A549 (cell line): ENCODE measurements around the gene XBP1. TPM values are rescaled to one million over a fixed set of nuclear protein-coding genes. Genes with fewer than 3 reads are reported as not detected.
A peak's percentile ranks its signal among the peaks of the same experiment; 100 is the strongest.

ENCODE experiments used
- ATAC-seq, 2 experiments: fragments of 200-7000 bp in 1 of 2; fragments of >200 bp in 1 of 2; cut with Nextera tagmentation in 1 of 2; cut with Tn5 transposase in 1 of 2; 3 replicates each; pipeline versions ENCODE4 v1.8.0 to v1.9.1; 2018 to 2020; ENCODE audit warnings: mild to moderate bottlenecking in 1 of 2, moderate library complexity in 1 of 2
- CTCF ChIA-PET: fragments of 300-600 bp; sonication (Branson Sonifier 250); formaldehyde crosslinking; extraction: SDS; loops from one replicate; lab custom pipeline; 2021; ENCODE audit warnings: antibody characterized with exemption, inconsistent platforms; lab: Yijun Ruan, JAX
- POLR2A ChIA-PET: fragments of 350-600 bp; formaldehyde crosslinking; extraction: SDS; loops from one replicate; lab custom pipeline; 2021; ENCODE audit warnings: antibody characterized with exemption, inconsistent platforms; lab: Yijun Ruan, JAX
- DNase-seq, 2 experiments: peaks; one replicate each; pipeline versions ENCODE4 v3.0.0 to v3.0.0-alpha.2; 2011 to 2016; ENCODE audit warnings: low read depth in 1 of 2, low spot score in 1 of 2
- FAIRE-seq: peaks from 2 replicates; lab custom pipeline; 2011; peaks lifted over from hg19 to GRCh38; lab: Jason Lieb, UNC
- H3K27ac ChIP-seq, 2 experiments: fragments of >200 bp; sonication (Bioruptor Twin); formaldehyde crosslinking; 3 replicates each; pipeline ENCODE4 v1.5.1; 2016 to 2017
- H3K4me1 ChIP-seq: fragments of >200 bp; sonication (Bioruptor Twin); formaldehyde crosslinking; 3 replicates; pipeline ENCODE4 v1.6.1; 2016
- H3K4me2 ChIP-seq: fragments of >200 bp; sonication (Bioruptor Twin); formaldehyde crosslinking; 3 replicates; pipeline ENCODE4 v1.6.1; 2016
- H3K4me3 ChIP-seq: fragments of >200 bp; sonication (Bioruptor Twin); formaldehyde crosslinking; 3 replicates; pipeline ENCODE4 v1.5.1; 2016
- H3K9me3 ChIP-seq: fragments of >200 bp; sonication (Bioruptor Twin); formaldehyde crosslinking; 3 replicates; pipeline ENCODE4 v1.6.1; 2016
- BHLHE40 ChIP-seq: IDR thresholded peaks from 2 replicates; pipeline ENCODE4 v1.6.1; 2012; ENCODE audit warnings: low read depth, low read length, inconsistent platforms
- CBX2 ChIP-seq: fragments of 200-600 bp; sonication (generic); IDR thresholded peaks from 2 replicates; pipeline ENCODE4 v1.6.1; 2016; ENCODE audit warnings: low read depth, mild to moderate bottlenecking, borderline replicate concordance
- CBX8 ChIP-seq: fragments of 200-600 bp; sonication (generic); IDR thresholded peaks from 2 replicates; pipeline ENCODE4 v1.6.1; 2016
- CEBPB ChIP-seq, 2 experiments: fragments of >200 bp in 1 of 2; sonication (Bioruptor Twin) in 1 of 2; formaldehyde crosslinking in 1 of 2; IDR thresholded peaks; 2 replicates each; pipeline ENCODE4 v1.6.1; 2012 to 2016
- CHD2 ChIP-seq: fragments of 150-350 bp; IDR thresholded peaks from 2 replicates; pipeline ENCODE4 v1.6.1; 2014; ENCODE audit warnings: low read length; ENCODE audit not compliant: partially characterized antibody
- CTCF ChIP-seq: fragments of >200 bp; sonication (Bioruptor Twin); formaldehyde crosslinking; IDR thresholded peaks from 3 replicates; pipeline ENCODE4 v1.5.1; 2016
- E2F6 ChIP-seq: IDR thresholded peaks from 2 replicates; pipeline ENCODE4 v1.6.1; 2012; ENCODE audit warnings: low read depth, borderline replicate concordance
- EHMT2 ChIP-seq: fragments of 200-600 bp; sonication (generic); IDR thresholded peaks from 2 replicates; pipeline ENCODE4 v1.6.1; 2016; ENCODE audit warnings: antibody characterized with exemption, low read depth, mild to moderate bottlenecking, moderate library complexity
- FOSB ChIP-seq: fragments of 250-450 bp; sonication (Bioruptor Pico); IDR thresholded peaks from 2 replicates; pipeline ENCODE4 v1.5.0; 2020; ENCODE audit warnings: mild to moderate bottlenecking, moderate library complexity
- FOSL2 ChIP-seq, 2 experiments: fragments of 450-650 bp in 1 of 2; fragments of >200 bp in 1 of 2; sonication (Bioruptor Twin) in 1 of 2; formaldehyde crosslinking; IDR thresholded peaks; 2 replicates each; pipeline versions ENCODE4 v1.5.0 to v1.6.1; 2016 to 2020; ENCODE audit warnings: mild to moderate bottlenecking in 1 of 2, moderate library complexity in 1 of 2
- HEYL ChIP-seq: fragments of 250-450 bp; sonication (Bioruptor Pico); IDR thresholded peaks from 2 replicates; pipeline ENCODE4 v1.8.0; 2021; ENCODE audit warnings: mild to moderate bottlenecking, moderate library complexity
- KDM1A ChIP-seq: fragments of 200-600 bp; sonication (generic); IDR thresholded peaks from 2 replicates; pipeline ENCODE4 v1.6.1; 2016; ENCODE audit warnings: low read depth, mild to moderate bottlenecking
- KDM5A ChIP-seq: fragments of 200-600 bp; sonication (generic); IDR thresholded peaks from 2 replicates; pipeline ENCODE4 v1.6.1; 2016; ENCODE audit warnings: antibody characterized with exemption, mild to moderate bottlenecking
- MAFK ChIP-seq: fragments of 450-650 bp; IDR thresholded peaks from 2 replicates; pipeline ENCODE4 v1.6.1; 2014; ENCODE audit not compliant: partially characterized antibody
- NFE2L2 ChIP-seq: fragments of 150-350 bp; conservative IDR thresholded peaks from 2 replicates; pipeline ENCODE4 v1.6.1; 2014; ENCODE audit warnings: low read length
- NPAS2 ChIP-seq: fragments of 250-450 bp; sonication (Bioruptor Pico); IDR thresholded peaks from 2 replicates; pipeline ENCODE4 v1.8.0; 2022; ENCODE audit warnings: mild to moderate bottlenecking, moderate library complexity, borderline replicate concordance
- RFX5 ChIP-seq: fragments of 450-650 bp; IDR thresholded peaks from 2 replicates; pipeline ENCODE4 v1.7.1; 2014; ENCODE audit warnings: antibody characterized with exemption, mild to moderate bottlenecking, moderate library complexity
- RNF2 ChIP-seq: fragments of 200-600 bp; sonication (generic); IDR thresholded peaks from 2 replicates; pipeline ENCODE4 v1.6.1; 2016; ENCODE audit warnings: low read depth, mild to moderate bottlenecking, antibody characterized with exemption, moderate library complexity, borderline replicate concordance
- SMC3 ChIP-seq: fragments of >200 bp; sonication (Bioruptor Twin); formaldehyde crosslinking; IDR thresholded peaks from 3 replicates; pipeline ENCODE4 v1.6.1; 2018; ENCODE audit warnings: inconsistent platforms
- USF2 ChIP-seq: fragments of 450-650 bp; IDR thresholded peaks from 2 replicates; pipeline ENCODE4 v1.6.1; 2014; ENCODE audit warnings: antibody characterized with exemption
- WGBS: methylation state at CpG from one replicate; pipeline ENCODE4 v1.1.6; 2017; ENCODE audit errors: missing lambda C conversion rate; 5-methylcytosine and 5-hydroxymethylcytosine counted together
- polyA plus RNA-seq, 4 experiments: library from polyadenylated mRNA; depleted of rRNA in 3 of 4; stranded (reverse); fragments of >200 nt; fragmentation: RNase III in 1 of 4; extraction: RNeasy Plus Mini Kit Qiagen cat#74134 plus additional on column Dnase treatment in 1 of 4; gene quantifications; 2 replicates in 3 of 4; 3 replicates in 1 of 4; pipeline ENCODE4 v1.2.3, GENCODE V29; 2011 to 2017
- TF ChIP-seq, protein P1 (sequence below): IDR thresholded peaks from 2 replicates; pipeline ENCODE4 v1.6.1; 2012
- TF ChIP-seq, protein P2 (sequence below): fragments of >200 bp; sonication (Bioruptor Twin); formaldehyde crosslinking; IDR thresholded peaks from 3 replicates; pipeline ENCODE4 v1.6.1; 2016

The XBP1 gene
- polyA plus RNA-seq, 2 of the 4 experiments (the other 2 are of a cell fraction) = 34.1 to 172 TPM

DNA sequence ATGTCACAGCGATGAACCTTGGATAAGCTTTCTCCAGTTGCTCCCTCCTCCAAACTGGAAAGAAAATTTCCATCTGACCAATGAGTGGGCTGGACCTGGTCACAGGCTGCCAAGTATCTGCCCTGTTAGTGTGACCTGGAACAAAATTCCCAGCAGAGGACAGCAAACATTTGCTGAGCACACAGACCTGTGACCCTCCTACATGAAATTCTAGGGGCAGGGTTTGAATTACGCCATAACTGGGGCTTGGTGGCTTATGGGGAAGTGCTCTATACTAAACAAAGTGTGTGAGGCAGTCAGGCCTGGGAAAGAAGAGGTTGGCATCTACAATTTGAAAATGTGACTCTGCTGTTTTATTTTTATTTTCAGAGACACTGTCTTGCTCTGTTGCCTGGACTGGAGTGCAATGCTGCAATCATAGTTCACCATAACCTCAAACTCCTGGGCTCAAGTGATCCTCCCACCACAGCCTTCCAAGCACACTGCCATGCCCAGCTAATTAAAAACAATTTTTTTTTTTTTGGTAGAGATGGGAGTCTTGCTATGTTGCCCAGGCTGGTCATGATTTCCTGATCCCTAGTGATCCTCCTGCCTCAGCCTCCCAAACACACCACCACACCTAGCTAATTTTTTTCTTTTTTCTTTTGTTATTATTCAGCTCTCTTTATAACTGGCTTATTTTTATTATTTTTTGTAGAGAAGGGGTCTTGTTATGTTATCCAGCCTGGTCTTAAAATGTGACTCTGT is 13.6 kb upstream of the XBP1 start:
- Histone ChIP-seq H3K4me1 (peaks cover 41% of the 10 kb centered on the region), H3K4me2 (peak overlapping the region; percentile 38), H3K9me3 (no peaks in the 10 kb centered on the region), H3K27ac (peak overlapping the region; percentile 60 to 77; a peak in 5 of 6 replicates), H3K4me3 (no peak overlapping the region)
- POLR2A ChIA-PET = no interaction called here
- ATAC-seq (peak; percentile 43 to 92; a peak in 4 of 6 replicates), FAIRE-seq (no peak), DNase-seq (peak in 1 of 2 experiments; percentile 76)
- CTCF ChIA-PET = interaction anchor here (1.1 to 4.2 kb wide), 4 partner anchors 15 to 762 kb away, joined by 3 to 19 read pairs (median 3); no protein-coding TSS in a partner anchor
- TF ChIP-seq RFX5 = no peak
- TF ChIP-seq MAFK = peak; percentile 13
- TF ChIP-seq, all 56 proteins: peak for 1
- WGBS = 21% methylated on average over 2 of the region's 2 CpGs

DNA sequence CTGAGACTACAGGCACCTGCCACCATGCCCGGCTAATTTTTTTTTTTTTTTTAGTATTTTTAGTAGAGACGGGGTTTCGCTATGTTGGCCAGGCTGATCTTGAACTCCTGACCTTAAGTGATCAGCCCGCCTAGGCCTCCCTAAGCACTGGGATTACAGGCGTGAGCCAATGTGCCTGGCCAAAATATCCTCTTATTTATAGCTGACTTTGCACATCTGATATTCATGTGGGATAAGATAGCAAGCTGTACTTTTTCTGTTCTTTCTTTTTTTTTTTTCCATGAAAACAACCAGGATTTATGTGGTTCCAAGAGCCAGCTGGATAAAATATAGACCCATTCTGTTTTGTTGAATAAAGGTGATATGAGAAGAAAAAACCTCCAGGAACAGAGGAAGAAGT is 12.1 kb upstream of the XBP1 start:
- peaks cover 34% of the 10 kb centered on the region; the same call in 2 of the 3 replicates for H3K4me1 ChIP-seq
- 90% methylated on average over 5 of the region's 5 CpGs for WGBS

GRCh38 chr22:28810821-28811491 is 10.6 kb upstream of the XBP1 start:
- FAIRE-seq = no peak
- H3K4me1 ChIP-seq = peaks cover 34% of the 10 kb centered on the region; the same call in 2 of the 3 replicates
- H3K27ac ChIP-seq = no peak overlapping the region
- POLR2A ChIA-PET = interaction anchor here (1.3 kb wide), 1 partner anchor 11 kb away, joined by 6 read pairs; the partner anchor contains the start of gene XBP1
- H3K9me3 ChIP-seq = no peaks in the 10 kb centered on the region
- no peak for DNase-seq
- no peak for ATAC-seq
- H3K4me2 ChIP-seq = no peak overlapping the region
- TF ChIP-seq FOSB (CRISPR knock-in tag) (no peak), KDM5A (no peak), NFE2L2 (no peak), CBX8 (no peak), NPAS2 (no peak), USF2 (no peak), KDM1A (no peak), FOSL2 (IDR thresholded peaks at IDR 0.05) (no peak), FOSL2 (CRISPR knock-in tag; IDR thresholded peaks at IDR 0.05) (no peak), E2F6 (no peak), CEBPB (IDR thresholded peaks at IDR 0.05) (no peak), CBX2 (no peak), HEYL (CRISPR knock-in tag) (no peak), SMC3 (no peak), CTCF (no peak), EHMT2 (no peak), BHLHE40 (no peak), CHD2 (no peak)
- TF ChIP-seq, protein P1, sequence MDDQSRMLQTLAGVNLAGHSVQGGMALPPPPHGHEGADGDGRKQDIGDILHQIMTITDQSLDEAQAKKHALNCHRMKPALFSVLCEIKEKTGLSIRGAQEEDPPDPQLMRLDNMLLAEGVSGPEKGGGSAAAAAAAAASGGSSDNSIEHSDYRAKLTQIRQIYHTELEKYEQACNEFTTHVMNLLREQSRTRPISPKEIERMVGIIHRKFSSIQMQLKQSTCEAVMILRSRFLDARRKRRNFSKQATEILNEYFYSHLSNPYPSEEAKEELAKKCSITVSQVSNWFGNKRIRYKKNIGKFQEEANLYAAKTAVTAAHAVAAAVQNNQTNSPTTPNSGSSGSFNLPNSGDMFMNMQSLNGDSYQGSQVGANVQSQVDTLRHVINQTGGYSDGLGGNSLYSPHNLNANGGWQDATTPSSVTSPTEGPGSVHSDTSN = no peak
- TF ChIP-seq, protein P2, sequence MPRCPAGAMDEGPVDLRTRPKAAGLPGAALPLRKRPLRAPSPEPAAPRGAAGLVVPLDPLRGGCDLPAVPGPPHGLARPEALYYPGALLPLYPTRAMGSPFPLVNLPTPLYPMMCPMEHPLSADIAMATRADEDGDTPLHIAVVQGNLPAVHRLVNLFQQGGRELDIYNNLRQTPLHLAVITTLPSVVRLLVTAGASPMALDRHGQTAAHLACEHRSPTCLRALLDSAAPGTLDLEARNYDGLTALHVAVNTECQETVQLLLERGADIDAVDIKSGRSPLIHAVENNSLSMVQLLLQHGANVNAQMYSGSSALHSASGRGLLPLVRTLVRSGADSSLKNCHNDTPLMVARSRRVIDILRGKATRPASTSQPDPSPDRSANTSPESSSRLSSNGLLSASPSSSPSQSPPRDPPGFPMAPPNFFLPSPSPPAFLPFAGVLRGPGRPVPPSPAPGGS = no peak
- no peak overlapping the region for H3K4me3 ChIP-seq
- CTCF ChIA-PET = interaction anchor here (4.2 kb wide), 1 partner anchor 18 kb away, joined by 19 read pairs; no protein-coding TSS in a partner anchor
- WGBS = 92% methylated on average over 13 of the region's 13 CpGs

More for the DNA sequence above, 12.1 kb upstream of the XBP1 start:
- H3K4me3 ChIP-seq = no peak overlapping the region
- DNase-seq = no peak
- no peak overlapping the region for H3K4me2 ChIP-seq
- no peak overlapping the region; a peak in 1 of 6 replicates for H3K27ac ChIP-seq
- no peak for FAIRE-seq
- ChIA-PET CTCF (interaction anchor here (0.6 to 4.2 kb wide), 5 partner anchors 9 to 761 kb away, joined by 3 to 19 read pairs (median 5); no protein-coding TSS in a partner anchor), POLR2A (interaction anchor here (0.7 kb wide), 1 partner anchor 12 kb away, joined by 3 read pairs; the partner anchor contains the start of gene XBP1)
- no peaks in the 10 kb centered on the region for H3K9me3 ChIP-seq
- no peak for TF ChIP-seq RNF2
- TF ChIP-seq MAFK = peak; percentile 69
- no peak for TF ChIP-seq KDM5A
- no peak for ATAC-seq
